ENCODE results near the gene ANKRD35.
"Not testable (repeated sequence)": the region's sequence is repeated elsewhere in the genome, so short reads cannot be mapped to it uniquely, and the experiment has no call there.

Gene ANKRD35

GRCh38 chr1:145824499-145824842 lies 61.2 kb downstream of the ANKRD35 start:
- DNase-seq (ENCODE audit: low read depth in 2 of 2), result no peak
- peak overlapping the region; percentile 77 to 95 for H3K4me3 ChIP-seq (replicated peaks in 1 of 2; ENCODE audit: low read depth in 2 of 2, low read length in 2 of 2)
- no peak for TF ChIP-seq CTCF (IDR thresholded peaks at IDR 0.05; ENCODE audit: low read depth, low read length)

GRCh38 chr1:145823565-145824498 lies 61.8 kb downstream of the ANKRD35 start, which contains the start of the genes POLR3C and RNF115:
Gene POLR3C, plus strand, starts transcription at chr1:145824200. Its CDS starts 1,577 bp downstream, at chr1:145825777.
Gene RNF115, minus strand, starts transcription at chr1:145824095. Its CDS starts 222 bp downstream, at chr1:145823873.
- no peak for TF ChIP-seq CTCF (IDR thresholded peaks at IDR 0.05; ENCODE audit: low read depth, low read length)
- DNase-seq (ENCODE audit: low read depth in 2 of 2), result peak; percentile 91 to 95
- peak within 1 kb of the TSS; percentile 77 to 95 for H3K4me3 ChIP-seq (replicated peaks in 1 of 2; ENCODE audit: low read depth in 2 of 2, low read length in 2 of 2)

- H3K4me3 ChIP-seq (replicated peaks in 1 of 2; ENCODE audit: low read depth in 2 of 2, low read length in 2 of 2), result peak overlapping the region in 1 of 2 donors; percentile 37
- DNase-seq (ENCODE audit: low read depth in 2 of 2), result not testable (repeated sequence)
Measured at GRCh38 chr1:145822779-145823331, 62.8 kb downstream of the ANKRD35 start.

- H3K4me3 ChIP-seq (replicated peaks in 1 of 2; ENCODE audit: low read depth in 2 of 2, low read length in 2 of 2), result not testable (repeated sequence)
- peak; percentile 52 to 61 for DNase-seq (ENCODE audit: low read depth in 2 of 2)
Measured at GRCh38 chr1:145818095-145818494, 67.6 kb downstream of the ANKRD35 start.

Data from cardiac fibroblast (primary cell).